HG03066 (cell line): Measurements from ENCODE around the gene VPS54.
"Not testable (repeated sequence)": the region's sequence is repeated elsewhere in the genome, so short reads cannot be mapped to it uniquely, and the experiment has no call there.

ENCODE experiments used
- ATAC-seq: cut with Tn5 transposase; IDR thresholded peaks from one replicate; pipeline ENCODE4 v1.9.1; 2021; ENCODE audit warnings: low read depth; ENCODE audit not compliant: unreplicated experiment

VPS54 gene

DNA sequence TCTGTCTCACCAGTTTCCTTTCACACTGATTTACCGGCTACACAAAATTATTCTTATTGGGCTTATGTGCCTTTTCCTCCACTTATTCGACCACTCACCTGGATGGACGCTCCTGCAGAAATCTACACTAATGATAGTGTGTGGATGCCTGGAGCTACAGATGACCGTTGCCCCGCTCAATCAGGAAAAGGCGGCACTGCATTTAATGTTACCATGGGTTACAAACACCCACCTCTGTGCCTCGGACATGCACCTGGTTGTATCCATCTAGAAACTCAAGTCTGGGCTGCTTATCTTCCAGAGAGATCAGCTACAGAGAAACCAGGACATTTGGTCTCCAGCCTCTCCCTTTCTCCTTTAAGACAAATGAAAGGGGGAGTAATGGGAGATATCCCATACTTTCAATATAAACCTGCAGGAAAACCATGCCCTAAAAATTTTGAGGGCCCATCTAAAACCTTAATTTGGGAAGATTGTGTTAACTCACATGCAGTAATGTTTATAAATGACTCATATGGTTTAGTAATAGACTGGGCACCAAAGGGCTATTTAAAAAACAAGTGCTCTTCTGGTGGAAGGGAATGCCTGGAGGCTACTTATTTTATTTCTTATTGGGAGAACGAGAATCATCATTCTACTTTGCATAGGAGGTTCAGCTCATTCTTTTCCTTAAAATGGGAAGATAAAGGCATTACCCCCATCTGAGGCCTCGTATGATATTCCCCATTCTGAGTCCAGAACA lies 24.7 kb downstream of the VPS54 start:
- not testable (repeated sequence) for ATAC-seq

DNA sequence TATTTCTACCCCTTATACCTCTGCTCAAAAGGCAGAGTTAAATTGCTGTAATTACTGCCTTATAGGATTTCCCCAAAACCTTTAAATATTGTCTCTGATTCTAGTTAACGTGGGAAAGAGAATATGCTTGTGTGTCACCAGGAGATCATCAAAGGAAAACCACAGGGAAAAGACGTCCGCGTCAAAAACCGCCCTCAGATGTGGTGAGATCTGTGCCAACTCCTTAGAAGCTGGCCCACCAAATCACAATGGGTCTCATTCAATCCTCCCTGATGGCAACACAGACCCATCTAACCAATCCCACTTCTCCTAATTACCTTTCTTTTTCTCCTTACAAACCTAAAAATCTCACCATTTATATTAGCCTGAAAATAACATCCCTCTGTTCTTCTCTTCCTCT lies 25.4 kb downstream of the VPS54 start:
- no peak for ATAC-seq

- ATAC-seq, result not testable (repeated sequence)
Measured at GRCh38 chr2:63993130-63993584, 26.1 kb downstream of the VPS54 start.

DNA sequence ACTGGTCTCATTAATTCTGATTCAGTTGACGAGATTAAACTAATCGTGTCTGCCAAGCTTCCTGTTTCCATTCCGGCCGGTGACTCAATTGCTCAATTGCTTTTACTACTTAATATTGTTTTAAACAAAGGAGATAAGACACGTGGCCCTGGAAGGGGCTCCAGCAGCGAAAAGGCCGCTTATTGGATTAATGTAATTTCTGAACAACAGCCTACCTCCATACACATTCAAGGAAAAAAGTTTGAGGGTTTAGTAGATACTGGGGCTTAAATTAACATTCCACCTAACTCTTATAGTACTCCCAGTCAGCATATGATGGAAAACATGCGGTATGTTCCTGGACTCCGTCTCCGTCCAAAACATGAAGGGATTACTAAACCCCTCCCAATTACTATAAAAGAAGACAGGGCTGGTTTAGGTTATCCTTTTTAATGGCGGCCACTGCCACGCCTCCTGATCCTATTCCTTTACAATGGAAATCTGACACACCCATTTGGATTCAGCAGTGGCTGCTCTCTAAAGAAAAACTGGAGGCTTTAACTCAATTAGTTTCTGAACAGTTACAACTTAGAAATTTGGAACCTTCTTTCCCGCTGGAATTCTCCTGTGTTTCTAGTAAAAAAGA lies 27.1 kb downstream of the VPS54 start:
- ATAC-seq, result no peak

DNA sequence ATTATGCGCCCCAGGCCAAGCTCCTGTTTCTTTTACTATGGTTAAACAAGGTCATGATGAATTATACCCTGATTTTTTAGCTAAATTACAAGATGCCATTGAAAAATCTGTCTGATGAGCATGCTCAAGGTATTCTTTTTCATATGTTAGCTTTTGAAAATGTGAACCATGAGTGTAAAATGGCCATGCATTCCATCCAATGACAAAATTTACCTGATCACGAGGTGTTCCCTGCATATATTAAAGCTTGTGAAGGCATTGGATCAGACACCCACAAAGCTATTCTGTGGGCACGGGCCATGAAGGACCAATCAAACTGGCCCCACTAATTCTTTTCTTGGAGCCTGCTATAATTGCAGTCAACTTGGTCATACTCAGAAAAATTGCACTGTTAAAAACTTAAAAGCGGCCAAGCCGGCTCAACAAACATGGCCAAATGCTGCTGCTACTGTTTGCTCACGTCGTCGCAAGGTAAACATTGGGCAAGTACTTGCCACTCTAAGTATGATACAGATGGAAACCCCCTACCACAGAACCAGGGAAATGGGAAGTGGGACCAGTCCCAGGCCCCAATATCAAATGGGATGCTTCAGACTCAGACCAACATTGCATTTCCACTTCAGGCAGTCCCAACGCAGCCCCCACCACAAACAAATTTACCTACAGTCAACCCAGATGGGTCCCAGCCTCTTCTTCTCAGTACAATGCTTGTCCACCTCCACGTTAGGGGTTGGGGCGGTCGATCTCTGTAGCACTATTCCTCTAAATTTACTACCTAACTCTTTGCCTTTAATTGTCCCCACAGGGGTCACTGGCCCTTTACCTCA lies 27.8 kb downstream of the VPS54 start:
- not testable (repeated sequence) for ATAC-seq

GRCh38 chr2:63990072-63990471 lies 29.2 kb downstream of the VPS54 start:
- no peak for ATAC-seq

- ATAC-seq, result not testable (repeated sequence)
Measured at GRCh38 chr2:63988842-63989436, 30.3 kb downstream of the VPS54 start.

DNA sequence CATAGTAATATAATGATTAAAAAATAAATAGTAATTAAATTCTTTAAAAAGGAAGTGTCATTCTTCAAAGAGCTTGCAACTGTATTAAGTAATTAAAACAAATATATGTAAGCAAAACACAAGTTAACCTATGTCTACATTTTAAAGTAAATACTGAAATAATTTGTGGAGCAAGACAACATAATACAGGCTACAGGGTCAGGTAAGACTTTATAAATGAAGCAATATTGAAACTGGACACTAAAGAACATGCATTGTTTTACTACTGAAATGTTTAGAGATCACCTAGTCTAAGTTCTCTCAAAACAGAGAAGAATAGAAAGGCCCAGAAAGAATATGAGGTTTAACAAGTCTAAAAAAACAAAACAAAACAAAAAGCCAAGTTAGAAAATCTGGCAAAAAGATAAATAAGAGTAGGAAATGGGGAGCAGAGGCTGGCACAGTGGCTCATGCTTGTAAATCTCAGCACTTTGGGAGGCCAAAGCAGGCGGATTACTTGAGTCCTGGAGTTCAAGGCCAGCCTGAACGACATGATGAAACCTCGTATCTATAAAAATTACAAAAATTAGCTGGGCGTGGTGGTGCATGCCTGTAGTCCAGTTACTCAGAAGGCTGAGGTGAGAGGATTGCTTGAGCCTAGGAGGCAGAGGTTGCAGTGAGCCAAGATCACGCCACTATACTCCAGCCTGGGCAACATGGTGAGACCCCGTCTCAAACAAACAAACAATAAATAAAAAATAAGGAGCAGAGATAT lies 34.4 kb downstream of the VPS54 start:
- no peak for ATAC-seq

GRCh38 chr2:63983986-63984605 lies 35.1 kb downstream of the VPS54 start:
- ATAC-seq, result no peak

GRCh38 chr2:63982335-63982734 lies 36.9 kb downstream of the VPS54 start:
- no peak for ATAC-seq

GRCh38 chr2:63981702-63982103 lies 37.5 kb downstream of the VPS54 start:
- ATAC-seq, result no peak

- no peak for ATAC-seq
Measured at GRCh38 chr2:63980794-63981193, 38.4 kb downstream of the VPS54 start.

GRCh38 chr2:63977904-63978303 lies 41.3 kb downstream of the VPS54 start:
- no peak for ATAC-seq

DNA sequence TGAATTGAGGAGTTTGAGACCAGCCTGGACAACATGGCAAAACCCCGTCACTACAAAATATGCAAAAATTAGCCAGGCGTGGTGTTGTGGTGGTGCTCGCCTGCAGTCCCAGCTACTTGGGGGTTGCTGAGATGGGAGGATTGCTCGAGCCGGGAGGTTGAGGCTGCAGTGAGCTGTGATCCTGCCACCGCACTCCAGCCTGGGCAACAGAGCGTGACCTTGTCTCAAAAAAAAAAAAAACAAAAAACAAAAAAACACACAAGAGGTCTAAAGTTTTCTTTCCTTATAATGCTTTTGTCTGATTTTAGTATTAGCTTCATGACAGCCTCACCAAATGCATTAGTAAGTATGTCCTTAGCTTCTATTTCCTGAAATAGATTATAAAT lies 43.1 kb downstream of the VPS54 start:
- ATAC-seq, result no peak

DNA sequence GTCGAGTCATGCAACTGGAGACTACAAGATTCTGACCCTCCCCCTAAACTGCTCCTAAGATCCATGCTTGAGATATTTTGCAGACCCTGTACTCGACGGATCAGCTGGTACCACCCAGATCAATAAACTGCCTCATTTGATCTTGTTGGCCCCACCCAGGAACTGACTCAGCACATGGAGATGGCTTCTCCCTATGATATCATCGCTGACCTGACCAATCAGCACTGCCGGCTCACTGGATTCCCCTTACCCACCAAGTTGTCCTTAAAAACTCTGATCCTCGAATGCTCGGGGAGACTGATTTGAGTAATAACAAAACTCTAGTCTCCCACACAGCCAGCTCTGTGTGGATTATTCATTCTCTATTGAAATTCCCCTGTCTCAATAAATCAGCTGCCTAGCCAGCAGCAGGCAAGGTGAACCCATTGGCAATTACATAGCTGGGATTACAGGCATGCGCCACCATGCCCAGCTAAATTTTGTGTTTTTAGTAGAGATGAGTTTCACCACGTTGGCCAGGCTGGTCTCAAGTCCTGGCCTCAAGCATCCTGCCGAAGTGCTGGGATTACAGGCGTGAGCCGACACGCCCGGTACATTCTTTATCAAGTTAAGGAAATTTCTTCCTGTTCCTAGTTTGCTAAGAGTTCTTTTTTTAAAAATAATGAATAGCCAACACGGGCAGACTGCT lies 43.6 kb downstream of the VPS54 start:
- ATAC-seq, result no peak

- not testable (repeated sequence) for ATAC-seq
Measured at GRCh38 chr2:63975036-63975435, 44.2 kb downstream of the VPS54 start.

DNA sequence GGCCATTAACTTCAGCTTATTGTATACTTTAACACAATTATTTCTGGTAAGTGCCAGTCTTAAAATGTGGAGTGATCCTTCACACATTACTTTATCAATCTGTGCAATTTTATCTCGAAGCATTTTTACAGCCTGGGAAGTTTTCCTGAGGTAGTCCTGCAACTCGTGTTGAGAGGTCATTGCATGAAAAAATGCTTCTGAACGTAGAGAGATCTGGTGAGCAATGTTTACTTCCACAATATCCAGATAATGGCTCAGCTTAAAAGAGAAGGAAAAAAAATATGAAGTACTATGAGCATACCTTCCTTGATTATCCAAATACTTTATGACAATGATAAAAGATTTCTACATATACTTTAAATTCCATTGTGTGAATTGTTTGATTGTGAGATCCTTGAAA lies 57.0 kb downstream of the VPS54 start:
- ATAC-seq, result no peak

GRCh38 chr2:63950414-63950813 lies 68.8 kb downstream of the VPS54 start:
- ATAC-seq, result no peak

DNA sequence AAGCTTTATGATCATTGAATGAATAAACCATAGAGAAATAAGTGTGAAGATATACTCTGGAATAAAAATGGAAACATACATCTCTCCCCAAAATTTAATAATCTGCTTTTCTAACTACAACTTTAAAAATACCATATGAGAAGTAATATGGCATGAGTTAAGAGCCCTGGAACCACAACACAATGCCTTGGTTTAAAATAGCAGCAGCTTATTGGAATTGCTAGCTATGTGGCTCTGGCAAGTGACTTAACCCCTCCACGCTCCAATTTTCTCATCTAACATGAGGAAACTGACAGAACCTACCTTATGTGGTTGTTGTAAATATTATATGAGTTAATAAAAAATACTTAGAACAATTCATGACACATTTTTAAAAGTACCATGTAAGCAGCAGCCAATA lies 76.4 kb downstream of the VPS54 start:
- no peak for ATAC-seq
